GM12878 (cell line): Measurements from ENCODE around the gene SPIRE1. TPM values are rescaled to one million over a fixed set of nuclear protein-coding genes. Genes with fewer than 3 reads are reported as not detected.

Experiments used
- ATAC-seq: fragments of 200-7000 bp; cut with Tn5 transposase; 3 replicates; pipeline ENCODE4 v1.9.1; 2020; ENCODE audit warnings: mild to moderate bottlenecking, moderate library complexity
- BruUV-seq: library from RNA; stranded (reverse); fragments of 400-500 nt; replicated peaks from 2 replicates; lab custom pipeline; 2021; lab: Mats Ljungman, UMichigan
- CTCF ChIA-PET: fragments of 300-600 bp; sonication (Branson Sonifier 250); formaldehyde crosslinking; extraction: SDS; loops from one replicate; lab custom pipeline; 2021; ENCODE audit warnings: inconsistent platforms; lab: Yijun Ruan, JAX
- POLR2A ChIA-PET: fragments of 350-600 bp; formaldehyde crosslinking; extraction: SDS; loops from one replicate; lab custom pipeline; 2021; ENCODE audit warnings: inconsistent platforms; lab: Charles Lee
- RAD21 ChIA-PET: fragments of 300-600 bp; sonication (Branson Sonifier 250); formaldehyde crosslinking; loops from one replicate; lab custom pipeline; 2023; ENCODE audit warnings: antibody characterized with exemption; ENCODE audit not compliant: unreplicated experiment; lab: Charles Lee
- SMC1A ChIA-PET: fragments of 300-600 bp; sonication (Branson Sonifier 250); formaldehyde crosslinking; loops from one replicate; lab custom pipeline; 2023; ENCODE audit not compliant: unreplicated experiment, uncharacterized antibody; lab: Charles Lee
- DNase-seq: peaks from one replicate; pipeline ENCODE4 v3.0.0-alpha.2; 2011; ENCODE audit warnings: low read depth, low spot score
- FAIRE-seq: peaks from 3 replicates; lab custom pipeline; 2011; peaks lifted over from hg19 to GRCh38; lab: Jason Lieb, UNC
- H2AFZ ChIP-seq: 2 replicates; pipeline ENCODE4 v1.6.0; 2011; ENCODE audit warnings: low read depth, low read length, control low read depth; ENCODE audit not compliant: control insufficient read depth
- H3K27ac ChIP-seq: 2 replicates; pipeline ENCODE4 v1.5.1; 2011; ENCODE audit warnings: control low read depth; ENCODE audit not compliant: control insufficient read depth, insufficient read depth
- H3K27me3 ChIP-seq, 2 experiments: replicated peaks in 1 of 2; 2 replicates each; pipeline versions ENCODE4 v1.6.0 to v1.6.1; 2011; ENCODE audit warnings: low read length in 1 of 2; ENCODE audit not compliant: control insufficient read depth in 2 of 2, insufficient read depth in 2 of 2
- H3K36me3 ChIP-seq, 2 experiments: 2 replicates each; pipeline ENCODE4 v1.5.1; 2011; ENCODE audit warnings: low read length in 1 of 2; ENCODE audit not compliant: control insufficient read depth in 2 of 2, insufficient read depth in 2 of 2
- H3K4me1 ChIP-seq: 2 replicates; pipeline ENCODE4 v1.6.1; 2011; ENCODE audit warnings: mild to moderate bottlenecking, low read length, moderate library complexity, mixed read lengths; ENCODE audit not compliant: control insufficient read depth, insufficient read depth
- H3K4me2 ChIP-seq: 2 replicates; pipeline ENCODE4 v1.6.0; 2011; ENCODE audit warnings: control low read depth; ENCODE audit not compliant: control insufficient read depth, insufficient read depth
- H3K4me3 ChIP-seq: fragments of 200-600 bp; sonication (generic); 2 replicates; pipeline ENCODE4 v1.5.1; 2016
- H3K79me2 ChIP-seq: 2 replicates; pipeline ENCODE4 v1.6.0; 2011; ENCODE audit warnings: low read length; ENCODE audit not compliant: control insufficient read depth, insufficient read depth
- H3K9ac ChIP-seq: 2 replicates; pipeline ENCODE4 v1.8.0; 2011; ENCODE audit warnings: low read length, control low read depth, mixed read lengths; ENCODE audit not compliant: control insufficient read depth, insufficient read depth
- H3K9me3 ChIP-seq: replicated peaks from 3 replicates; pipeline ENCODE4 v1.5.1; 2011; ENCODE audit warnings: mild to moderate bottlenecking, low read length; ENCODE audit not compliant: control insufficient read depth, insufficient read depth
- H4K20me1 ChIP-seq: 2 replicates; pipeline ENCODE4 v1.6.0; 2011; ENCODE audit not compliant: control insufficient read depth, insufficient read depth
- CEBPB ChIP-seq, 2 experiments: fragments of 150-350 bp in 1 of 2; IDR thresholded peaks; 2 replicates each; pipeline ENCODE4 v1.6.1; 2012 to 2014; ENCODE audit warnings: low read depth in 2 of 2, low read length in 2 of 2, borderline replicate concordance in 1 of 2, inconsistent platforms in 1 of 2
- CEBPZ ChIP-seq: fragments of 150-350 bp; IDR thresholded peaks from 2 replicates; pipeline ENCODE4 v1.6.1; 2016; ENCODE audit warnings: low read depth, low read length
- DPF2 ChIP-seq: fragments of 450-650 bp; IDR thresholded peaks from 2 replicates; pipeline ENCODE4 v1.6.1; 2017; ENCODE audit warnings: mild to moderate bottlenecking
- FOXK2 ChIP-seq: fragments of 450-650 bp; IDR thresholded peaks from 2 replicates; pipeline ENCODE4 v1.6.1; 2017; ENCODE audit warnings: mild to moderate bottlenecking, moderate library complexity
- HDGF ChIP-seq: fragments of 450-650 bp; IDR thresholded peaks from 2 replicates; pipeline ENCODE4 v1.6.1; 2016; ENCODE audit warnings: antibody characterized with exemption
- PAX8 ChIP-seq: fragments of 450-650 bp; IDR thresholded peaks from 2 replicates; pipeline ENCODE4 v1.6.1; 2017; ENCODE audit warnings: mild to moderate bottlenecking, moderate library complexity
- RAD21 ChIP-seq: IDR thresholded peaks from 2 replicates; pipeline ENCODE4 v1.6.1; 2011; ENCODE audit warnings: mild to moderate bottlenecking, low read depth, low read length, moderate library complexity; ENCODE audit not compliant: insufficient read depth
- SMARCA5 ChIP-seq: fragments of 450-650 bp; IDR thresholded peaks from 2 replicates; pipeline ENCODE4 v1.6.1; 2017; ENCODE audit warnings: mild to moderate bottlenecking
- TAF1 ChIP-seq: IDR thresholded peaks from 2 replicates; pipeline ENCODE4 v1.6.1; 2011; ENCODE audit warnings: mild to moderate bottlenecking, low read depth, low read length, borderline replicate concordance
- TCF3 ChIP-seq: IDR thresholded peaks from 2 replicates; pipeline ENCODE4 v1.6.1; 2012; ENCODE audit warnings: low read depth, mild to moderate bottlenecking, low read length, borderline replicate concordance; ENCODE audit not compliant: insufficient read depth
- ZBTB33 ChIP-seq: fragments of 450-650 bp; IDR thresholded peaks from 2 replicates; pipeline ENCODE4 v1.6.1; 2017; ENCODE audit warnings: mild to moderate bottlenecking
- ZNF274 ChIP-seq: IDR thresholded peaks from one replicate; pipeline ENCODE4 v1.8.0; 2011; ENCODE audit not compliant: insufficient read length, insufficient read depth
- WGBS: methylation state at CpG from one replicate; pipeline ENCODE4 v1.1.6; 2016; ENCODE audit warnings: low lambda C conversion rate; ENCODE audit not compliant: insufficient replicate concordance, insufficient coverage; ENCODE audit errors: missing lambda C conversion rate; 5-methylcytosine and 5-hydroxymethylcytosine counted together
- in situ Hi-C: fragments of 300-500 bp; cut with MboI; formaldehyde crosslinking; loops from 9 replicates; pipeline ENCODE4 v1.14.3; 2018; ENCODE audit warnings: mixed read lengths
- intact Hi-C: fragments of 100-400 bp; cut with micrococcal nuclease; formaldehyde crosslinking; loops from one replicate; pipeline ENCODE4 v1.14.2; 2022; ENCODE audit not compliant: unreplicated experiment
- polyA plus RNA-seq, 11 experiments: library from polyadenylated mRNA; depleted of rRNA in 4 of 11; unstranded in 6 of 11; stranded (reverse) in 5 of 11; fragments of >200 nt; fragmentation: Nextera tagmentation in 4 of 11; fragmentation: Illumina TruSeq in 1 of 11; extraction: Ambion mirVana in 4 of 11; extraction: Trizol in 1 of 11; gene quantifications; 1 replicate in 1 of 11; 2 replicates in 10 of 11; pipeline versions ENCODE4 v1.2.1 to v1.2.3, GENCODE V29; 2011 to 2016; ENCODE audit warnings: inconsistent platforms in 2 of 11, missing spikeins in 2 of 11, low read depth in 1 of 11
- total RNA-seq, 4 experiments: library from RNA; depleted of rRNA in 3 of 4; stranded (reverse); fragments of >200 nt in 3 of 4; fragmentation: Illumina TruSeq in 1 of 4; extraction: Trizol in 1 of 4; gene quantifications; 2 replicates each; pipeline versions ENCODE4 v1.2.1 to v1.2.3, GENCODE V29; 2013 to 2021
- TF ChIP-seq, protein P1 (sequence below): IDR thresholded peaks from 2 replicates; pipeline ENCODE4 v1.6.1; 2012; ENCODE audit warnings: low read depth, low read length, improper control_type of control experiment
- TF ChIP-seq, protein P2 (sequence below): IDR thresholded peaks from 2 replicates; pipeline ENCODE4 v1.6.1; 2012; ENCODE audit warnings: improper control_type of control experiment, low read depth, low read length; ENCODE audit not compliant: insufficient replicate concordance

The SPIRE1 gene
- total and polyA plus RNA-seq, 10 of the 15 experiments (the other 5 are each of a cell fraction or from before 2014, with no cell fraction given): 0.18 to 9.2 (median 4.3) TPM

- WGBS: 94% methylated on average over 16 of the region's 16 CpGs
- Histone ChIP-seq H3K79me2 (no peaks in the 10 kb centered on the region), H4K20me1 (no peaks in the 10 kb centered on the region), H3K4me2 (no peak overlapping the region), H3K4me3 (no peak overlapping the region), H3K9ac (no peak overlapping the region), H3K27ac (no peak overlapping the region), H3K4me1 (no peaks in the 10 kb centered on the region), H3K27me3 (no peaks in the 10 kb centered on the region), H3K36me3 (no peaks in the 10 kb centered on the region; a peak in 3 of 4 replicates), H2AFZ (no peak overlapping the region), H3K9me3 (no peaks in the 10 kb centered on the region)
- intact Hi-C loops: no loop called here
- ChIA-PET CTCF (no interaction called here), POLR2A (no interaction called here), RAD21 (no interaction called here), SMC1A (no interaction called here)
- ATAC-seq (no peak), FAIRE-seq (no peak), DNase-seq (no peak)
- no TSS peak for BruUV-seq
- in situ Hi-C loops: no loop called here
- TF ChIP-seq ZNF274 (no peak), HDGF (no peak), FOXK2 (no peak), CEBPB (IDR thresholded peaks at IDR 0.05; ENCODE audit: borderline replicate concordance in 1 of 2, low read depth in 2 of 2, low read length in 2 of 2) (no peak), TCF3 (no peak), TAF1 (no peak), PAX8 (no peak), RAD21 (no peak), CEBPZ (no peak), ZBTB33 (no peak), SMARCA5 (no peak), DPF2 (no peak)
- TF ChIP-seq, protein P1, sequence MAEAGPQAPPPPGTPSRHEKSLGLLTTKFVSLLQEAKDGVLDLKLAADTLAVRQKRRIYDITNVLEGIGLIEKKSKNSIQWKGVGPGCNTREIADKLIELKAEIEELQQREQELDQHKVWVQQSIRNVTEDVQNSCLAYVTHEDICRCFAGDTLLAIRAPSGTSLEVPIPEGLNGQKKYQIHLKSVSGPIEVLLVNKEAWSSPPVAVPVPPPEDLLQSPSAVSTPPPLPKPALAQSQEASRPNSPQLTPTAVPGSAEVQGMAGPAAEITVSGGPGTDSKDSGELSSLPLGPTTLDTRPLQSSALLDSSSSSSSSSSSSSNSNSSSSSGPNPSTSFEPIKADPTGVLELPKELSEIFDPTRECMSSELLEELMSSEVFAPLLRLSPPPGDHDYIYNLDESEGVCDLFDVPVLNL: no peak
- TF ChIP-seq, protein P2, sequence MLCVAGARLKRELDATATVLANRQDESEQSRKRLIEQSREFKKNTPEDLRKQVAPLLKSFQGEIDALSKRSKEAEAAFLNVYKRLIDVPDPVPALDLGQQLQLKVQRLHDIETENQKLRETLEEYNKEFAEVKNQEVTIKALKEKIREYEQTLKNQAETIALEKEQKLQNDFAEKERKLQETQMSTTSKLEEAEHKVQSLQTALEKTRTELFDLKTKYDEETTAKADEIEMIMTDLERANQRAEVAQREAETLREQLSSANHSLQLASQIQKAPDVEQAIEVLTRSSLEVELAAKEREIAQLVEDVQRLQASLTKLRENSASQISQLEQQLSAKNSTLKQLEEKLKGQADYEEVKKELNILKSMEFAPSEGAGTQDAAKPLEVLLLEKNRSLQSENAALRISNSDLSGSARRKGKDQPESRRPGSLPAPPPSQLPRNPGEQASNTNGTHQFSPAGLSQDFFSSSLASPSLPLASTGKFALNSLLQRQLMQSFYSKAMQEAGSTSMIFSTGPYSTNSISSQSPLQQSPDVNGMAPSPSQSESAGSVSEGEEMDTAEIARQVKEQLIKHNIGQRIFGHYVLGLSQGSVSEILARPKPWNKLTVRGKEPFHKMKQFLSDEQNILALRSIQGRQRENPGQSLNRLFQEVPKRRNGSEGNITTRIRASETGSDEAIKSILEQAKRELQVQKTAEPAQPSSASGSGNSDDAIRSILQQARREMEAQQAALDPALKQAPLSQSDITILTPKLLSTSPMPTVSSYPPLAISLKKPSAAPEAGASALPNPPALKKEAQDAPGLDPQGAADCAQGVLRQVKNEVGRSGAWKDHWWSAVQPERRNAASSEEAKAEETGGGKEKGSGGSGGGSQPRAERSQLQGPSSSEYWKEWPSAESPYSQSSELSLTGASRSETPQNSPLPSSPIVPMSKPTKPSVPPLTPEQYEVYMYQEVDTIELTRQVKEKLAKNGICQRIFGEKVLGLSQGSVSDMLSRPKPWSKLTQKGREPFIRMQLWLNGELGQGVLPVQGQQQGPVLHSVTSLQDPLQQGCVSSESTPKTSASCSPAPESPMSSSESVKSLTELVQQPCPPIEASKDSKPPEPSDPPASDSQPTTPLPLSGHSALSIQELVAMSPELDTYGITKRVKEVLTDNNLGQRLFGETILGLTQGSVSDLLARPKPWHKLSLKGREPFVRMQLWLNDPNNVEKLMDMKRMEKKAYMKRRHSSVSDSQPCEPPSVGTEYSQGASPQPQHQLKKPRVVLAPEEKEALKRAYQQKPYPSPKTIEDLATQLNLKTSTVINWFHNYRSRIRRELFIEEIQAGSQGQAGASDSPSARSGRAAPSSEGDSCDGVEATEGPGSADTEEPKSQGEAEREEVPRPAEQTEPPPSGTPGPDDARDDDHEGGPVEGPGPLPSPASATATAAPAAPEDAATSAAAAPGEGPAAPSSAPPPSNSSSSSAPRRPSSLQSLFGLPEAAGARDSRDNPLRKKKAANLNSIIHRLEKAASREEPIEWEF: no peak
These were observed 226.3 kb downstream of the SPIRE1 start for GRCh38 chr18:12431561-12431960.
